ENCODE measurements around the gene S100A12.

The S100A12 gene

DNA sequence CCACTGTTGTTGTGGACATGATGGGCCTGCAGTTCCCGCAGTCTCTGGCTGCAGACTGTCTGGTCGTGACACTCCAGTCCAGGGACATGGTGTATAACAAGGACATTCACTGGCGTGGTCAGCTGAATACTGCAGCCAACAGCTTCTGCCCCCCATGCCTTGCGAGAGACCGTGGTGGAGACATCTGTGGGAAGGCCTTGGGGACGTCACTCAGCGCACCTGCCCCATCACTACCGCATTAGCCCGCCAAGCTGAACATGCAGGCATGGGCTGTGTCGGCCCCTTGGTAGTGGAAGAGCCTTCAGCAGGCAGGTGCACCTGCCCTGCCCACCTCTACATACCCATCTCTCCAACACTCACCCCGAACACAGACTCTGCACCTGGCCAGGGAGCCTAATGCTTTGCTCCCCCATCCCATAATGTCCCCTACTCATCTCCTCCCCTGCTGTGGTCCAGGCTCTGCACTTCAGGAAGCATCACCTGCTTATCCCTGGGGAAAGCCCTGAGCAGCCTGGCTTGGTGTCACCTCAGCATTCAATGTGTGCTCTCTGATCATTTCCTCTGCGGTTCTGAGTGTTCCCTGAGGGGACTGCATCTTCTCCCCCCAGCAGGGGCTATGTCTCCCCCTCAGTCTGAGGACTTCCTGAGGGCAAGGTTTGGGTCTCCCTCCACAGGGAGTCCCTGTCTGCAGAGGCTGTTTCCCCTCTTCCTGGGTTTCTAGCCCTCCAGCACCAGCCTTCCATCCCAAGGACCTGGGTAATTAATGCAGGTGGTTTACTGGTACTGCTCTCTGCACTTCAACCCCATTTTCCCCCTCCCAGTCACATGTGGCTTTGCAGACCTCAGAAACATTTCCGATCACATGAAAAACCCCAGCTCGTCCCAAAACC is 30.0 kb downstream of the S100A12 start:
- no peak for DNase-seq
- H3K27ac ChIP-seq, result no peak overlapping the region
- in situ Hi-C loops (cut with HindIII; ENCODE audit: low pct_ligation_motif_present, low sequenced_read_pairs), result no loop called here

DNA sequence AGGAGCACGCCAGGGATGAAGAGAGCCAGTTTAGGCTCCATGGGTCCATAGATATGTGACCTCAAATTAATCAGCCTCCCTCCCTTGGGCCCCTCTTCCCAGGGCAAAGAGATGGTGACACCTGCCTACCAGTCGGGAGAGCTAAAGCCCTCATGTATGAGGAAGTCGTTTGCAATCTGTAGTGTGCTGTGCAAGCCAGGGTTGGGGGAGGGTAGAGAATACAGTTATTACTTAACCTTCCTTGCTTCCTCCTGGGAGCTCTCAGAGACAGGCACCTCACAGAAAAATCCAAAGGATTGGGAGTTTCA is 30.7 kb downstream of the S100A12 start:
- H3K27ac ChIP-seq, result no peak overlapping the region

More for the DNA sequence above, 30.0 kb downstream of the S100A12 start:
- Histone ChIP-seq H3K27me3 (replicated peaks) (no peaks in the 10 kb centered on the region), H3K4me3 (ENCODE audit: low read depth, low read length) (no peak overlapping the region), H3K36me3 (replicated peaks) (no peaks in the 10 kb centered on the region)
- TF ChIP-seq, protein P1, sequence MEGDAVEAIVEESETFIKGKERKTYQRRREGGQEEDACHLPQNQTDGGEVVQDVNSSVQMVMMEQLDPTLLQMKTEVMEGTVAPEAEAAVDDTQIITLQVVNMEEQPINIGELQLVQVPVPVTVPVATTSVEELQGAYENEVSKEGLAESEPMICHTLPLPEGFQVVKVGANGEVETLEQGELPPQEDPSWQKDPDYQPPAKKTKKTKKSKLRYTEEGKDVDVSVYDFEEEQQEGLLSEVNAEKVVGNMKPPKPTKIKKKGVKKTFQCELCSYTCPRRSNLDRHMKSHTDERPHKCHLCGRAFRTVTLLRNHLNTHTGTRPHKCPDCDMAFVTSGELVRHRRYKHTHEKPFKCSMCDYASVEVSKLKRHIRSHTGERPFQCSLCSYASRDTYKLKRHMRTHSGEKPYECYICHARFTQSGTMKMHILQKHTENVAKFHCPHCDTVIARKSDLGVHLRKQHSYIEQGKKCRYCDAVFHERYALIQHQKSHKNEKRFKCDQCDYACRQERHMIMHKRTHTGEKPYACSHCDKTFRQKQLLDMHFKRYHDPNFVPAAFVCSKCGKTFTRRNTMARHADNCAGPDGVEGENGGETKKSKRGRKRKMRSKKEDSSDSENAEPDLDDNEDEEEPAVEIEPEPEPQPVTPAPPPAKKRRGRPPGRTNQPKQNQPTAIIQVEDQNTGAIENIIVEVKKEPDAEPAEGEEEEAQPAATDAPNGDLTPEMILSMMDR (IDR thresholded peaks at IDR 0.05; ENCODE audit: low read depth, low read length, missing control alignments), result no peak

DNA sequence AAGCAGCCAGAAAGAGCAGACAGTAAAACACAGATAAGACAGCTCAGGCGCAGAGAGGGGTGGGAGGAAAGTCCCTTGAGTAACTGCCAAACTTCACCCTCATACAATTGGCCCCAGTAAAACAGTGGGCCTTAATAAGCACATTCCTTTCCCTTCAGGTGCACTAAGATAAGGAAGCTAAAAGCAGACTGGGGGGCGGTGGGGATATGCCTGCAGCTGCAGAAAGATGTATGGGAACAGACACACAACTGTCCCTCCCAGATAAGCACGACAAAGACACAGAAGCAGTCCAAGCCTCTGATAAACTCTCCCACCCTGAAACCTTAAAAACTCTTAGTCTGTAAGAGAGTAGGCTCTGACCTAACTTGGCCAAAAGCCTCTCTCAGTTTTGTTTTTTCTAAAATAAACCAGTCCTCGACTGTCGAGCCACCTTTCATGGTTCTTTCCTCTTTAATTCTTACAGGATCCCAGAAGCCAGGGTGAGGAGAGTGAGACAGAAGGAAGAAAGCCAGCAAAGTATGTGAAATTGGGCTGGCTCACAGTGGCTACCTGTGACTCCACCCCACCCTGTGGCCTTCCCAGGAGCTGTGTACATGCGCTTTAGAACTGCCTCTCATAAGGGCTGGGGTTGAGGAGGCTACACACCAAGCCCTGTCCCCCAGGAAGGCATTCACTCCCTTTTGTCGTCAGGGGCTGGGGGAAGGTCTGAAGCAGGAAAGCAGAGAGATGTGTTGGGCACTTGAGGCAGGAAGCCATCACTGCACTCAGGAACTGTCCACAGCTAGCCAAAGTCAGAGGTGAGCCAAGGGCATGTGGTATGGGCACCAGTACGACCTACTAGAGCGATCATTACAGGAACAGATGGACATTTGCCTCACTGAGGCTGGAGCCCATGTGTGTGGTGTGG is 31.4 kb downstream of the S100A12 start:
- H3K27ac ChIP-seq, result no peak overlapping the region

More for the DNA sequence above, 30.7 kb downstream of the S100A12 start:
- in situ Hi-C loops (cut with HindIII; ENCODE audit: low pct_ligation_motif_present, low sequenced_read_pairs), result no loop called here
- no peaks in the 10 kb centered on the region for H3K36me3 ChIP-seq (replicated peaks)
- H3K4me3 ChIP-seq (ENCODE audit: low read depth, low read length), result no peak overlapping the region
- TF ChIP-seq, protein P1 (IDR thresholded peaks at IDR 0.05; ENCODE audit: low read depth, low read length, missing control alignments), result no peak
- DNase-seq, result no peak
- no peaks in the 10 kb centered on the region for H3K27me3 ChIP-seq (replicated peaks)

DNA sequence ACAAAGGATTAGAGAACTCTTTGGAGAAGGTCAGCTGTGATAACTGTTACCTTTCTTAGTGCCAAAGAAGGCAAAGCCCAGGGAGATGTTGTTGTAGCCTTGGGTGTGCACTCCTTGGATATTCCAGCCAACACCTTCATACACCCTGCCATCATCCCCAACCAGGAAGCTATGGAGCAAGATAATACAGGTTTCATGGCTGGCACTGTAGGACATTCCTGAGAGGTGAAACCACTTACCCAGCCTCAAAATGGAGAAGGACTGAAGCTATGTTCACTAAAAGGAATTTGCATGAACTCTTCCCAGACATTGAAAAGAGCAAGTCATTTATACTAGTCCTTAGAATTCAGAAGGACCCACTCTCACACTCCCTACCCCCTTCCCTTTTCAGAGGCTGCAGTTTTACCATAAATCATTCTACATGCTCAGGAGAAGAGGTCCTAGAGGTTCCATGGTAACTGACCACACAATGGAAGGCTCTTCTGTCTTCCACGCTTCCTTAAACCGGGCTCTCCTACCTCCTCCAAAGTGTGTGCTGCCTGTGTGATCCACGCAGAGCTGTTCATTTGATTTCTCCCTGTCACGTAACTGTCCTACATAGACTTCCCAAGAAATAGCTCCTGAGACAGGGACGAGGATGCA is 32.3 kb downstream of the S100A12 start:
- no peak overlapping the region for H3K4me3 ChIP-seq (ENCODE audit: low read depth, low read length)
- no peak overlapping the region for H3K27ac ChIP-seq
- H3K27me3 ChIP-seq (replicated peaks), result no peaks in the 10 kb centered on the region
- no peaks in the 10 kb centered on the region for H3K36me3 ChIP-seq (replicated peaks)
- DNase-seq, result no peak
- TF ChIP-seq, protein P1 (IDR thresholded peaks at IDR 0.05; ENCODE audit: low read depth, low read length, missing control alignments), result no peak
- in situ Hi-C loops (cut with HindIII; ENCODE audit: low pct_ligation_motif_present, low sequenced_read_pairs), result no loop called here

More for the DNA sequence above, 31.4 kb downstream of the S100A12 start:
- H3K4me3 ChIP-seq (ENCODE audit: low read depth, low read length), result no peak overlapping the region
- TF ChIP-seq, protein P1 (IDR thresholded peaks at IDR 0.05; ENCODE audit: low read depth, low read length, missing control alignments), result no peak
- no peaks in the 10 kb centered on the region for H3K36me3 ChIP-seq (replicated peaks)
- in situ Hi-C loops (cut with HindIII; ENCODE audit: low pct_ligation_motif_present, low sequenced_read_pairs), result no loop called here
- H3K27me3 ChIP-seq (replicated peaks), result no peaks in the 10 kb centered on the region
- no peak for DNase-seq

DNA sequence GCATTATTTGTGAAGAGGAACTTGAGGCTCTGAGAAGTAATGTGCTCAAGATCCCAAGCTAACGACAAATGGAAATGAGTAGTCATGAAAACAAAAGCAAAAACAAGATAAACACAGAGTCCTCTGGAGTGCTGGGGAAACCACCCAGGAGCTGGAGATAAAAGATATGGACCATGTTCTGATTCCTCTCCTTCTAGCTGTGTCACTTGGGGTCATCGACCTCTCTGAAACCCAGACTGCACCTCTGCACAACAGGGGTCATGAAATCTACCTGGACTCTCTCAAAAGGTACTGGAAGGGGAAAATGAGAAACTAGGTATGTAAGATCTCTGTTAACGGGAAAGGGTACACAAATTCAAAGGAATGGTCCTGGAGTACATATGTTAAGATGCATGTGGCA is 33.2 kb downstream of the S100A12 start:
- Histone ChIP-seq H3K27me3 (replicated peaks) (no peaks in the 10 kb centered on the region), H3K36me3 (replicated peaks) (no peaks in the 10 kb centered on the region), H3K27ac (no peak overlapping the region), H3K4me3 (ENCODE audit: low read depth, low read length) (no peak overlapping the region)
- TF ChIP-seq, protein P1 (IDR thresholded peaks at IDR 0.05; ENCODE audit: low read depth, low read length, missing control alignments), result no peak
- in situ Hi-C loops (cut with HindIII; ENCODE audit: low pct_ligation_motif_present, low sequenced_read_pairs), result no loop called here
- DNase-seq, result no peak
